ENCODE measurements around the gene SALL3.

Gene SALL3

DNA sequence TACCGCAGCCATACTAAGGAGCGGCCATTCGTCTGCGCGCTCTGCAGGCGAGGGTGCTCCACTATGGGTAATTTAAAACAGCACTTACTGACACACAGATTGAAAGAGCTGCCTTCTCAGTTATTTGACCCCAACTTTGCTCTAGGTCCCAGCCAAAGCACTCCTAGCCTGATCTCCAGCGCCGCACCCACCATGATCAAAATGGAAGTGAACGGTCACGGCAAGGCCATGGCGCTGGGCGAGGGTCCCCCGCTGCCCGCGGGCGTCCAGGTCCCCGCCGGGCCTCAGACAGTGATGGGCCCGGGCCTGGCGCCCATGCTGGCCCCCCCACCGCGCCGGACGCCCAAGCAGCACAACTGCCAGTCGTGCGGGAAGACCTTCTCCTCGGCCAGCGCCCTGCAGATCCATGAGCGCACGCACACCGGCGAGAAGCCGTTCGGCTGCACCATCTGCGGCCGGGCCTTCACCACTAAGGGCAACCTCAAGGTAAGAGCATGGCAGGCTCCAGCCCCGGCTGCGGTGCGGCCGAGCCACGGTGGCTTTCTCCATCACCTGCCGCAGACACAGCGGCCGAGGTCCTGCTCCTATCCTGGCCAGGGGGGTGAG lies 15.5 kb downstream of the SALL3 start:
- H3K4me3 ChIP-seq (ENCODE audit: low read length): no peak overlapping the region
- no peak for DNase-seq (ENCODE audit: low read depth)
- TF ChIP-seq, protein P1, sequence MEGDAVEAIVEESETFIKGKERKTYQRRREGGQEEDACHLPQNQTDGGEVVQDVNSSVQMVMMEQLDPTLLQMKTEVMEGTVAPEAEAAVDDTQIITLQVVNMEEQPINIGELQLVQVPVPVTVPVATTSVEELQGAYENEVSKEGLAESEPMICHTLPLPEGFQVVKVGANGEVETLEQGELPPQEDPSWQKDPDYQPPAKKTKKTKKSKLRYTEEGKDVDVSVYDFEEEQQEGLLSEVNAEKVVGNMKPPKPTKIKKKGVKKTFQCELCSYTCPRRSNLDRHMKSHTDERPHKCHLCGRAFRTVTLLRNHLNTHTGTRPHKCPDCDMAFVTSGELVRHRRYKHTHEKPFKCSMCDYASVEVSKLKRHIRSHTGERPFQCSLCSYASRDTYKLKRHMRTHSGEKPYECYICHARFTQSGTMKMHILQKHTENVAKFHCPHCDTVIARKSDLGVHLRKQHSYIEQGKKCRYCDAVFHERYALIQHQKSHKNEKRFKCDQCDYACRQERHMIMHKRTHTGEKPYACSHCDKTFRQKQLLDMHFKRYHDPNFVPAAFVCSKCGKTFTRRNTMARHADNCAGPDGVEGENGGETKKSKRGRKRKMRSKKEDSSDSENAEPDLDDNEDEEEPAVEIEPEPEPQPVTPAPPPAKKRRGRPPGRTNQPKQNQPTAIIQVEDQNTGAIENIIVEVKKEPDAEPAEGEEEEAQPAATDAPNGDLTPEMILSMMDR (conservative IDR thresholded peaks at IDR 0.05; ENCODE audit: low read length): no peak

DNA sequence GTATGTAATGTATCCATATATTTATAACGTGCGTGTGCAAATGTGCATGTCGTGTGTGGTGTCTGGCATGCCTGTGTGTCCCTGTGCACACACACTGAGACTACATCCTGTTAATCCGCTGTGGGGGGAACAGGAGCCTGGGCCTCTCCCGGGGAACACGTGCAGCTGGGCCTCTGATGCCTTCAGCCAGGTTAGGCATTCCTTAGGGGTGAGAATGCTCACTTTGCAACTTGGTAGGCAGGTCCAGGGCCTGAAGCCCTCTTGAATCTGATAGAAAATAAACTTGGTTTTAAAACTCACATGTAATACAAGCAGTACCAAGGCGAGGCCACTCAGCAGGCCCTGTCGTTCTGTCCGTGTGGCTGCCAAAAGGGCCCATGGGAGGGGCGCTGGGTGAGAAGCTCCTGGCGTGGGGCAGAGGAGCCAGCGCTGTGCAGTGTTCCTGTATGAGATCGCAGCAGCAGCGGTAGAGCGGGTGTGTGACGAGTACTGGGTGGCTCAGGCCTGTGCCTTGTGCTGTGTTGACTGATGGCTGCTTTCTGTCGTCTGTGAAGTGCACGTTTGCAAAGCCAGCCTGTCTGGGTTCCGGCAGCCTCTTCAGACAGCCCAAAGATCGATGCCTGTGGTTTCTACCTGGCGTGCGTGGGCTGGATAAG lies 16.2 kb downstream of the SALL3 start:
- H3K4me3 ChIP-seq (ENCODE audit: low read length): no peak overlapping the region
- TF ChIP-seq, protein P1 (conservative IDR thresholded peaks at IDR 0.05; ENCODE audit: low read length): no peak
- DNase-seq (ENCODE audit: low read depth): no peak

DNA sequence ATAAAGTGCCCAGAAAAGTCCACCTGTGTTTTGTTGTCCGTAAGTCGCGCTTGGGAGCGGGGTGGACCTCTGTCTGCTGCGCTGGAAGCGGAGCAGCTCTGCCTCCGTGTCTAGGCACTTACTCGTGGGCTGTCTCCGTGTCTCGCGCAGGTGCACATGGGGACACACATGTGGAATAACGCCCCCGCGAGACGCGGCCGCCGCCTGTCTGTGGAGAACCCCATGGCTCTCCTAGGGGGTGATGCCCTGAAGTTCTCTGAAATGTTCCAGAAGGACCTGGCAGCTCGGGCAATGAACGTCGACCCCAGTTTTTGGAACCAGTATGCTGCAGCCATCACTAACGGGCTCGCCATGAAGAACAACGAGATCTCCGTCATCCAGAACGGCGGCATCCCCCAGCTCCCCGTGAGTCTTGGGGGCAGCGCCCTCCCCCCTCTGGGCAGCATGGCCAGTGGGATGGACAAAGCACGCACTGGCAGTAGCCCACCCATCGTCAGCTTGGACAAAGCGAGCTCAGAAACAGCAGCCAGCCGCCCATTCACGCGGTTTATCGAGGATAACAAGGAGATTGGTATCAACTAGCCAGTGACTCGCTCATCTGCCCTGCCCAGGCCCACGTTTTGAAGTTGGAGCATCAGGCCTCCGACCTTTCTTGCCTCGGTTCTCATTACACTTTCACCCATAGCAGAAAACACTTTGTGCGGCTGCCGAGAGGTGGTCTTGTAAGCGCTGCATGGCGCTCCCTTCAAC lies 17.3 kb downstream of the SALL3 start:
- H3K4me3 ChIP-seq (ENCODE audit: low read length): no peak overlapping the region
- TF ChIP-seq, protein P1 (conservative IDR thresholded peaks at IDR 0.05; ENCODE audit: low read length): no peak
- no peak for DNase-seq (ENCODE audit: low read depth)

DNA sequence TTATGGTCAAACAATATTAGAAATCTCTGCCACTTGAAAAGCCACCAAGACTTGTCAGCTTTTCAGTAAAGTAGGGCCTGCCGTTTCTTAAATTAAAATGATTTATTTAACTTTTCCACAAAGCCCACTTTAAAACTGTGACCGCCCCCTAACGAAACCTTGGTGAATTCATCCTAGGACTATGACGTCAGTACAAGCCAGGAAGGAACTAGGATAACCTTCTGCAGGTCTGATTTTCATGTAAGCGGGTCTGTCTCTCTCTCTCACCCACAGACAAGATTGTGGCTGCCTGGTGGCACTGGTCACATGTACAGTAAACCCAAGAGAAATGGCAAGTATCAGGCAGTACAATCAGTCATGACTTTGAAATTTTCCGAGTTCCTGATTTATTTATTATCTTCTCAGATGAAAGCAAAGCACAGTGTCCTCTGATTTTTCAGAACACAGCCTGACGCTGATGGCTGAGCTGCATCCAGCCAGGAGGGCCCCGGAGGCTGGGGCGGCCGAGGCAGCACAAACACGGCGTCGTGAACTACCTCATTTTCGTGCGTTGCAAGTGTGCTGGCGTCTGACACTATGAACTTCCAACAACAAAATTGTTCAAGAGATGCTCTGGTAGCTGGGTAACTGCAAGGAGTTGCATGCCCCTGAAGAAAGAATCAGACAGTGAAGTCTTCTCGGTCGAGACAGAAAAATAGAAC lies 18.9 kb downstream of the SALL3 start:
- no peak overlapping the region for H3K4me3 ChIP-seq (ENCODE audit: low read length)
- DNase-seq (ENCODE audit: low read depth): no peak
- TF ChIP-seq, protein P1 (conservative IDR thresholded peaks at IDR 0.05; ENCODE audit: low read length): no peak

DNA sequence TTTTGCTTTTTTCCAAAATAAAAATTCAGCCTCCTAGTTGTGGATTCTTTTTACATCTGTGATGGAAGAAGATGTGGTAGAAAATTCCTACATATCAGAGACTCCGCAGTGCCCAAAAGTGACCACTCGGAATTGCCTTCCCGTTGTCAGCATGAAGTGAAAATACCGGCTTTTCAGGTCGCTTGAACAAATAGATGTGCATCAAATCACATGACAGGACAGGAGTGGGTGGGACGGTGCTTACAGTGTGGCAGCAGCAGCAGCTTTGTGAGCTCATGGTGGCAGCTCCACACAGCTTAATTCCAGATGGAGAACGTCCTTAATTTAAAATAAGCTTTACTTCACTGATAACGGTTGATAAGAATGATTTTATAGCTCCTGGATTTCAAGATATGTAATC lies 20.3 kb downstream of the SALL3 start:
- TF ChIP-seq, protein P1 (conservative IDR thresholded peaks at IDR 0.05; ENCODE audit: low read length): no peak
- H3K4me3 ChIP-seq (ENCODE audit: low read length): no peak overlapping the region
- DNase-seq (ENCODE audit: low read depth): no peak

DNA sequence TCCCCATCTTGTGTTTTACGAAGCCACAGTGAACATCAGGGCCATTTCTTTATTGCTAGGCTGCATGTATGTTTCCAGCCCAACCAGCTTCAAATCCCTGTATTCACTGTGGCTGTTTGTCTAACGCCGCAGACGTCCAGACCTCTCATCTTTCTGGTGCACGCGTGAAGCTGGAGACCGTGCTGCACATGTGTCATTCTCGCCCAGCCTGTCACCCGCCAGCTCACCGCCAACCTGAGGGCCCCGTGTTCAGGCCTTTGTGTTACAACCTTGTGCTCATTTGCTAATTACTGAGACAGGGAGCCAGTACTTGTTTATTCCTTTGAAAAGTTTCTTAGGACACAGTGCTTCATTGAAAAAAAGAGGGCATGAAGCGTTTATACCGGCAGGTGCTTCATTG lies 21.4 kb downstream of the SALL3 start:
- no peak for DNase-seq (ENCODE audit: low read depth)
- no peak overlapping the region for H3K4me3 ChIP-seq (ENCODE audit: low read length)
- TF ChIP-seq, protein P1 (conservative IDR thresholded peaks at IDR 0.05; ENCODE audit: low read length): no peak

Measured in AG10803 (cell line).